ENCODE measurements around the gene CHURC1. TPM values are rescaled to one million over a fixed set of nuclear protein-coding genes. Genes with fewer than 3 reads are reported as not detected.

Gene CHURC1
- polyA plus RNA-seq, 1 donor (not counting 4 experiments of a cell fraction or from before 2014, with no cell fraction given): 126 TPM

- no peak overlapping the region for H3K9ac ChIP-seq (ENCODE audit: control insufficient read depth, extremely low read depth, insufficient read depth, low read length)
- H3K4me2 ChIP-seq (ENCODE audit: control insufficient read depth, extremely low read depth, insufficient read depth, low read depth, low read length): no peak overlapping the region
- FAIRE-seq (no peak), DNase-seq (ENCODE audit: low read depth, low spot score) (no peak)
- no peaks in the 10 kb centered on the region for H3K79me2 ChIP-seq (ENCODE audit: control insufficient read depth, insufficient read depth, low read length)
- no peak for TF ChIP-seq EZH2 (IDR thresholded peaks at IDR 0.05; ENCODE audit: low read length)
- TF ChIP-seq CTCF (optimal IDR thresholded peaks at IDR 0.05 in 1 of 3, IDR thresholded peaks at IDR 0.05 in 1 of 3, conservative IDR thresholded peaks at IDR 0.05 in 1 of 3; ENCODE audit: extremely low read depth in 1 of 3, insufficient read depth in 2 of 3, low read length in 3 of 3): no peak
- dilution Hi-C loops (cut with MboI; ENCODE audit: extremely low pct_ligation_motif_present, low sequenced_read_pairs): no loop called here
- no peaks in the 10 kb centered on the region for H3K36me3 ChIP-seq (ENCODE audit: control insufficient read depth in 2 of 2, extremely low read depth in 1 of 2, insufficient read depth in 2 of 2, low read length in 2 of 2)
- H3K9me1 ChIP-seq (ENCODE audit: control insufficient read depth, extremely low read depth, insufficient read depth, low read length): no peaks in the 10 kb centered on the region
- no peak overlapping the region for H2AFZ ChIP-seq (ENCODE audit: control insufficient read depth, low read length)
- H3K27me3 ChIP-seq (ENCODE audit: control insufficient read depth, extremely low read depth, insufficient read depth, low read length): peaks cover 35% of the 10 kb centered on the region
- no peak overlapping the region for H3K4me3 ChIP-seq (ENCODE audit: control insufficient read depth in 2 of 3, extremely low read depth in 1 of 3, insufficient read depth in 2 of 3, low read depth in 1 of 3, low read length in 3 of 3)
- no peak overlapping the region for H3K27ac ChIP-seq (ENCODE audit: control insufficient read depth, insufficient read depth, low read length)
- peaks cover 3% of the 10 kb centered on the region for H3K9me3 ChIP-seq (ENCODE audit: control insufficient read depth, low read depth, low read length)
- H3K4me1 ChIP-seq (ENCODE audit: control insufficient read depth, extremely low read depth, insufficient read depth, low read length): no peaks in the 10 kb centered on the region
- H4K20me1 ChIP-seq (ENCODE audit: control insufficient read depth, extremely low read depth, insufficient read depth, low read length): no peaks in the 10 kb centered on the region
Observed at GRCh38 chr14:64875350-64875749, 38.9 kb upstream of the CHURC1 start.

- Histone ChIP-seq H3K4me1 (ENCODE audit: control insufficient read depth, extremely low read depth, insufficient read depth, low read length) (peaks cover 4% of the 10 kb centered on the region), H3K9ac (ENCODE audit: control insufficient read depth, extremely low read depth, insufficient read depth, low read length) (no peak overlapping the region), H3K79me2 (ENCODE audit: control insufficient read depth, insufficient read depth, low read length) (no peaks in the 10 kb centered on the region), H3K27me3 (ENCODE audit: control insufficient read depth, extremely low read depth, insufficient read depth, low read length) (peaks cover 55% of the 10 kb centered on the region), H3K9me1 (ENCODE audit: control insufficient read depth, extremely low read depth, insufficient read depth, low read length) (no peaks in the 10 kb centered on the region), H3K9me3 (ENCODE audit: control insufficient read depth, low read depth, low read length) (no peaks in the 10 kb centered on the region), H4K20me1 (ENCODE audit: control insufficient read depth, extremely low read depth, insufficient read depth, low read length) (no peaks in the 10 kb centered on the region), H3K4me3 (ENCODE audit: control insufficient read depth in 2 of 3, extremely low read depth in 1 of 3, insufficient read depth in 2 of 3, low read depth in 1 of 3, low read length in 3 of 3) (no peak overlapping the region), H2AFZ (ENCODE audit: control insufficient read depth, low read length) (no peak overlapping the region), H3K4me2 (ENCODE audit: control insufficient read depth, extremely low read depth, insufficient read depth, low read depth, low read length) (no peak overlapping the region), H3K27ac (ENCODE audit: control insufficient read depth, insufficient read depth, low read length) (no peak overlapping the region), H3K36me3 (ENCODE audit: control insufficient read depth in 2 of 2, extremely low read depth in 1 of 2, insufficient read depth in 2 of 2, low read length in 2 of 2) (no peaks in the 10 kb centered on the region)
- dilution Hi-C loops (cut with MboI; ENCODE audit: extremely low pct_ligation_motif_present, low sequenced_read_pairs): no loop called here
- FAIRE-seq (no peak), DNase-seq (ENCODE audit: low read depth, low spot score) (no peak)
- TF ChIP-seq EZH2 (IDR thresholded peaks at IDR 0.05; ENCODE audit: low read length): no peak
- no peak for TF ChIP-seq CTCF (optimal IDR thresholded peaks at IDR 0.05 in 1 of 3, IDR thresholded peaks at IDR 0.05 in 1 of 3, conservative IDR thresholded peaks at IDR 0.05 in 1 of 3; ENCODE audit: extremely low read depth in 1 of 3, insufficient read depth in 2 of 3, low read length in 3 of 3)
Observed at GRCh38 chr14:64877846-64878245, 36.4 kb upstream of the CHURC1 start.

All from keratinocyte (primary cell).